T-cell (primary cell): ENCODE measurements around the gene SMCO4. TPM values are rescaled to one million over a fixed set of nuclear protein-coding genes. Genes with fewer than 3 reads are reported as not detected.
A peak's percentile ranks its signal among the peaks of the same experiment; 100 is the strongest.

Experiments
- ATAC-seq, 4 experiments: fragments of 200-7000 bp in 3 of 4; fragments of 150-1000 bp in 1 of 4; cut with Tn5 transposase; replicated peaks in 1 of 4; 1 replicate in 3 of 4; 2 replicates in 1 of 4; pipeline ENCODE4 v1.10.0; 2021; ENCODE audit warnings: moderate library complexity in 3 of 4, mild to moderate bottlenecking in 2 of 4, moderate number of reproducible peaks in 1 of 4
- CTCF ChIA-PET, 2 donors: fragments of 300-600 bp; sonication (Branson Sonifier 250); formaldehyde crosslinking; loops; one replicate each; lab custom pipeline; 2022; ENCODE audit warnings: antibody characterized with exemption in 2 of 2; lab: Charles Lee
- POLR2A ChIA-PET, 2 donors: fragments of 300-600 bp; sonication (Branson Sonifier 250); formaldehyde crosslinking; loops; one replicate each; lab custom pipeline; 2022; ENCODE audit warnings: antibody characterized with exemption in 2 of 2; lab: Charles Lee
- DNase-seq, 35 experiments: peaks; one replicate each; pipeline versions ENCODE4 v3.0.0 to v3.0.0-alpha.2; 2013 to 2023
- H3K27ac ChIP-seq: one replicate; pipeline ENCODE4 v1.5.1; 2013; ENCODE audit warnings: low read length
- H3K27me3 ChIP-seq, 2 experiments: replicated peaks in 1 of 2; 1 replicate in 1 of 2; 2 replicates in 1 of 2; pipeline versions ENCODE4 v1.6.1 to v1.7.0; 2013; ENCODE audit warnings: low read length in 1 of 2, mixed read lengths in 1 of 2; ENCODE audit not compliant: control insufficient read depth in 2 of 2, insufficient read depth in 2 of 2; ENCODE audit errors: extremely low read depth in 1 of 2
- H3K36me3 ChIP-seq, 2 donors: 1 replicate in 1 of 2; 2 replicates in 1 of 2; pipeline versions ENCODE4 v1.6.1 to v1.7.0; 2013; ENCODE audit warnings: low read length in 1 of 2; ENCODE audit not compliant: control insufficient read depth in 2 of 2, insufficient read depth in 1 of 2; ENCODE audit errors: extremely low read depth in 1 of 2
- H3K4me1 ChIP-seq, 2 experiments: 1 replicate in 1 of 2; 2 replicates in 1 of 2; pipeline versions ENCODE4 v1.6.1 to v1.7.0; 2013; ENCODE audit warnings: low read length in 2 of 2, mixed read lengths in 1 of 2; ENCODE audit not compliant: insufficient read depth in 2 of 2, control insufficient read depth in 1 of 2; ENCODE audit errors: extremely low read depth in 1 of 2
- H3K4me3 ChIP-seq, 2 donors: 1 replicate in 1 of 2; 2 replicates in 1 of 2; pipeline versions ENCODE4 v1.5.1 to v1.7.0; 2013; ENCODE audit warnings: mild to moderate bottlenecking in 2 of 2, low read length in 1 of 2, moderate library complexity in 1 of 2; ENCODE audit not compliant: control insufficient read depth in 1 of 2; ENCODE audit errors: extremely low read depth in 1 of 2
- H3K9me3 ChIP-seq: 2 replicates; pipeline ENCODE4 v1.7.0; 2013
- H3K27ac Mint-ChIP-seq, 2 donors: one replicate each; pipeline ENCODE4 v1.8.0; 2020 to 2021; ENCODE audit warnings: mild to moderate bottlenecking in 2 of 2, mixed read lengths in 2 of 2
- H3K27me3 Mint-ChIP-seq, 2 donors: one replicate each; pipeline ENCODE4 v1.8.0; 2021 to 2022; ENCODE audit warnings: mixed read lengths in 2 of 2
- H3K36me3 Mint-ChIP-seq: one replicate; pipeline ENCODE4 v1.8.0; 2021; ENCODE audit warnings: mixed read lengths
- H3K4me1 Mint-ChIP-seq, 3 donors: one replicate each; pipeline ENCODE4 v1.8.0; 2020 to 2022; ENCODE audit warnings: mixed read lengths in 3 of 3, mild to moderate bottlenecking in 1 of 3
- H3K4me3 Mint-ChIP-seq, 3 donors: one replicate each; pipeline ENCODE4 v1.8.0; 2020 to 2022; ENCODE audit warnings: mild to moderate bottlenecking in 3 of 3, mixed read lengths in 3 of 3, moderate library complexity in 3 of 3
- H3K9me3 Mint-ChIP-seq, 3 donors: one replicate each; pipeline ENCODE4 v1.8.0; 2020 to 2022; ENCODE audit warnings: mixed read lengths in 3 of 3
- WGBS: methylation state at CpG from one replicate; pipeline ENCODE4 v1.1.5; 2013; ENCODE audit warnings: missing lambda C conversion rate; ENCODE audit not compliant: insufficient coverage; 5-methylcytosine and 5-hydroxymethylcytosine counted together
- total RNA-seq, 35 experiments: library from RNA in 6 of 35; stranded (reverse) in 6 of 35; fragments of 120-200 nt in 1 of 35; gene quantifications; one replicate each; pipeline versions ENCODE4 v1.2.1 to v1.2.4 and lab custom pipeline; 2013 to 2026

SMCO4 gene
- total RNA-seq, 5 donors from 2014 or later (not counting 1 experiment from before 2014, with no cell fraction given), result 2.2 to 6.5 (median 4.7) TPM; not detected in 1

- Mint-ChIP-seq H3K9me3 (no peaks in the 10 kb centered on the region), H3K27ac (peak overlapping the region; percentile 63 to 80), H3K4me3 (peak overlapping the region; percentile 83 to 94 (median 87)), H3K27me3 (peaks cover 0 to 5% of the 10 kb centered on the region in 2 donors), H3K4me1 (peaks cover 23 to 26% (median 24%) of the 10 kb centered on the region in 3 donors), H3K36me3 (no peaks in the 10 kb centered on the region)
- DNase-seq, result peak in 30 of 35 experiments; percentile 8 to 61 (median 28)
- H3K36me3 ChIP-seq, result no peaks in the 10 kb centered on the region
- 7% methylated on average over 16 of the region's 29 CpGs for WGBS
- peaks cover 8 to 17% of the 10 kb centered on the region in 2 experiments for H3K4me1 ChIP-seq
- CTCF ChIA-PET, result no interaction called here
- POLR2A ChIA-PET, result no interaction called here
- peak overlapping the region; percentile 58 for H3K27ac ChIP-seq
- peaks cover 0 to 8% of the 10 kb centered on the region in 2 experiments for H3K27me3 ChIP-seq
- peak; percentile 64 to 79 (median 74) for ATAC-seq
- no peaks in the 10 kb centered on the region for H3K9me3 ChIP-seq
- H3K4me3 ChIP-seq, result peak overlapping the region; percentile 62 to 67
Measured at GRCh38 chr11:93541884-93542810, 1.0 kb downstream of the SMCO4 start.

GRCh38 chr11:93540896-93541553 lies 2.2 kb downstream of the SMCO4 start:
- no peaks in the 10 kb centered on the region for H3K9me3 Mint-ChIP-seq
- ChIA-PET CTCF (no interaction called here), POLR2A (interaction anchor here (0.6 kb wide), 2 partner anchors 12 to 45 kb away, joined by 3 read pairs; no protein-coding TSS in a partner anchor)
- peak overlapping the region; percentile 23 to 48 (median 39) for H3K4me3 Mint-ChIP-seq
- Histone ChIP-seq H3K27me3 (peaks cover 0 to 8% of the 10 kb centered on the region in 2 experiments), H3K36me3 (no peaks in the 10 kb centered on the region), H3K27ac (no peak overlapping the region), H3K4me3 (no peak overlapping the region), H3K9me3 (no peaks in the 10 kb centered on the region), H3K4me1 (peaks cover 8 to 17% of the 10 kb centered on the region in 2 experiments)
- DNase-seq, result no peak
- ATAC-seq, result no peak
- peaks cover 23 to 29% (median 24%) of the 10 kb centered on the region in 3 donors for H3K4me1 Mint-ChIP-seq
- no peak overlapping the region for H3K27ac Mint-ChIP-seq
- no peaks in the 10 kb centered on the region for H3K36me3 Mint-ChIP-seq
- WGBS, result no CpG with 5 or more reads among the region's 1 CpG
- H3K27me3 Mint-ChIP-seq, result peaks cover 0 to 3% of the 10 kb centered on the region in 2 donors

- Histone ChIP-seq H3K36me3 (no peaks in the 10 kb centered on the region), H3K27me3 (peaks cover 0 to 8% of the 10 kb centered on the region in 2 experiments), H3K9me3 (no peaks in the 10 kb centered on the region), H3K27ac (no peak overlapping the region), H3K4me3 (no peak overlapping the region), H3K4me1 (peaks cover 8 to 18% of the 10 kb centered on the region in 2 experiments)
- Mint-ChIP-seq H3K9me3 (no peaks in the 10 kb centered on the region), H3K36me3 (no peaks in the 10 kb centered on the region), H3K4me3 (no peak overlapping the region), H3K27me3 (peaks cover 0 to 3% of the 10 kb centered on the region in 2 donors), H3K4me1 (peaks cover 25 to 36% (median 30%) of the 10 kb centered on the region in 3 donors), H3K27ac (no peak overlapping the region)
- ATAC-seq (no peak), DNase-seq (no peak)
- POLR2A ChIA-PET, result interaction anchor here (0.6 kb wide), 2 partner anchors 11 to 46 kb away, joined by 3 read pairs; no protein-coding TSS in a partner anchor
- CTCF ChIA-PET, result no interaction called here
- no CpG with 5 or more reads among the region's 4 CpGs for WGBS
Measured at GRCh38 chr11:93540337-93540736, 2.9 kb downstream of the SMCO4 start.

GRCh38 chr11:93537767-93538261 lies 5.4 kb downstream of the SMCO4 start:
- no peak for DNase-seq

GRCh38 chr11:93537049-93537448 lies 6.1 kb downstream of the SMCO4 start:
- Mint-ChIP-seq H3K4me1 (peaks cover 10 to 27% (median 26%) of the 10 kb centered on the region in 3 donors), H3K9me3 (no peaks in the 10 kb centered on the region), H3K36me3 (no peaks in the 10 kb centered on the region), H3K27me3 (no peaks in the 10 kb centered on the region), H3K27ac (no peak overlapping the region), H3K4me3 (no peak overlapping the region)
- ChIA-PET CTCF (interaction anchor here in 1 of 2 donors (0.9 kb wide), 1 partner anchor 21 kb away, joined by 3 read pairs; no protein-coding TSS in a partner anchor), POLR2A (interaction anchor here in 1 of 2 donors (0.6 kb wide), 1 partner anchor 988 kb away, joined by 6 read pairs; no protein-coding TSS in a partner anchor)
- H3K27me3 ChIP-seq, result peaks cover 0 to 1% of the 10 kb centered on the region in 2 experiments
- WGBS, result 86% methylated on average over 4 of the region's 5 CpGs
- H3K4me1 ChIP-seq, result peaks cover 1 to 9% of the 10 kb centered on the region in 2 experiments
- DNase-seq (no peak), ATAC-seq (no peak)
- H3K36me3 ChIP-seq, result no peaks in the 10 kb centered on the region
- H3K9me3 ChIP-seq, result no peaks in the 10 kb centered on the region
- H3K4me3 ChIP-seq, result no peak overlapping the region
- H3K27ac ChIP-seq, result no peak overlapping the region

More at GRCh38 chr11:93537767-93538261, 5.4 kb downstream of the SMCO4 start:
- WGBS, result 77% methylated on average over 14 of the region's 14 CpGs
- no peaks in the 10 kb centered on the region for H3K27me3 Mint-ChIP-seq
- CTCF ChIA-PET, result no interaction called here
- Histone ChIP-seq H3K27ac (no peak overlapping the region), H3K4me3 (no peak overlapping the region), H3K27me3 (peaks cover 0 to 8% of the 10 kb centered on the region in 2 experiments), H3K9me3 (no peaks in the 10 kb centered on the region), H3K4me1 (peaks cover 0 to 14% of the 10 kb centered on the region in 2 experiments), H3K36me3 (no peaks in the 10 kb centered on the region)
- ATAC-seq, result no peak
- H3K27ac Mint-ChIP-seq, result no peak overlapping the region
- H3K4me1 Mint-ChIP-seq, result peaks cover 17 to 26% (median 23%) of the 10 kb centered on the region in 3 donors
- H3K4me3 Mint-ChIP-seq, result no peak overlapping the region
- POLR2A ChIA-PET, result no interaction called here
- H3K36me3 Mint-ChIP-seq, result no peaks in the 10 kb centered on the region
- H3K9me3 Mint-ChIP-seq, result no peaks in the 10 kb centered on the region
